CD4-positive, alpha-beta T cell treated with Interferon alpha-2 for 1 hour (primary cell): ENCODE data around the gene TMOD1.

Source experiments
- DNase-seq, 2 donors: peaks; one replicate each; pipeline ENCODE4 v3.0.0-alpha.2; 2020 to 2022

TMOD1 gene

DNA sequence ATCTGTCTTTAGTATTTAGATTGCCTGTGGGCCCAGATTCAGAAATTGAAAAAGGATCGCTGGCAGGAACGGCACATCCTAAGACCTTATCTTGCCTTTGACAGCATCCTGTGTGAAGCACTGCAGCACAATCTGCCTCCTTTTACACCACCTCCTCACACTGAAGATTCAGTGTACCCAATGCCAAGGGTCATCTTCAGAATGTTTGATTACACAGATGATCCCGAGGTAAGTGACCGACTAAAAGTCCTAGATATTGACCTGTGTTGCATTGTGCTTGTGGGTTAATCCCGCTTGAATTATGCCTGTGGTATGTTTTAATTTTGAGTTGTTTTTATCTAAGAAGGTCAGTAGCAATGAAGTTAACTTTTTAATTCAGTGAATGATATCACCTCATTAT lies 146.5 kb downstream of the TMOD1 start:
- DNase-seq = no peak
